Fibroblast of skin of scalp (primary cell): Measurements from ENCODE around the gene DPP7.
"Not testable (repeated sequence)": the region's sequence is repeated elsewhere in the genome, so short reads cannot be mapped to it uniquely, and the experiment has no call there.

Source experiments
- DNase-seq: peaks from one replicate; pipeline ENCODE4 v3.0.0-alpha.2; 2013

DPP7 gene

GRCh38 chr9:137069508-137070091 lies 44.9 kb downstream of the DPP7 start:
- DNase-seq: no peak

GRCh38 chr9:137068539-137069507 lies 45.7 kb downstream of the DPP7 start:
- DNase-seq: no peak

- DNase-seq: peak; percentile 74
These were observed 46.5 kb downstream of the DPP7 start for GRCh38 chr9:137067860-137068538.

GRCh38 chr9:137066096-137066861 lies 48.3 kb downstream of the DPP7 start:
- no peak for DNase-seq

GRCh38 chr9:137065336-137065967 lies 49.1 kb downstream of the DPP7 start:
- DNase-seq: no peak

GRCh38 chr9:137064880-137065164 lies 49.7 kb downstream of the DPP7 start:
- DNase-seq: no peak

- DNase-seq: peak; percentile 38
These were observed 50.3 kb downstream of the DPP7 start for GRCh38 chr9:137064027-137064879.

- no peak for DNase-seq
These were observed 51.1 kb downstream of the DPP7 start for GRCh38 chr9:137063311-137064026.

- not testable (repeated sequence) for DNase-seq
These were observed 51.7 kb downstream of the DPP7 start for GRCh38 chr9:137062798-137063197.

- no peak for DNase-seq
These were observed 52.1 kb downstream of the DPP7 start for GRCh38 chr9:137062384-137062783.
